ENCODE measurements around the gene FXR1.

The FXR1 gene

DNA sequence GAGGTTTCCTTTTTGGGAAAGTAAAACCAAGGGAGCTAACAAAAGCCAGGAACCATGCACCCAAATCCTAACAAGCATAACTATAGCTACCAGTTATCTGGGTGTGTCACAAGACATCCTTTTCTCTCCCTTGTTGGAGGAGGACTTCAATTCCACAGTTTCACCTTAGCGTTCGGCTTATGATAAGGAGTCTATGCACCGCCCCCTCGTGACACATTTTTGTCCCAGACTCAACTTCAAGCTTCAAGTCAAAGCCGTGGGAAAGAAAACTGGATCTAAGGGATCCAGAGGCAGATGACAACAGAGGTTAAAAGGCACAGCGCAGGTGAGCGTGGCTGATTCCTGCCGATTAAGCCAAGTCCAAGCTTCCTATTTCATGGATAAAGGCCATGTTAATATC, 13.9 kb upstream of the FXR1 start:
- 90% methylated on average over 8 of the region's 8 CpGs for WGBS
- Histone ChIP-seq H3K27ac (ENCODE audit: low read length, poor library complexity, severe bottlenecking) (no peak overlapping the region), H3K9ac (ENCODE audit: low read length) (no peak overlapping the region), H3K9me3 (ENCODE audit: control insufficient read depth, low read length) (no peaks in the 10 kb centered on the region), H3K4me3 (ENCODE audit: insufficient read depth in 1 of 2, low read depth in 1 of 2, low read length in 2 of 2) (no peak overlapping the region), H3K14ac (ENCODE audit: low read length in 2 of 2) (no peak overlapping the region), H3K18ac (ENCODE audit: low read depth in 1 of 2, low read length in 2 of 2) (no peak overlapping the region), H4K91ac (ENCODE audit: low read length) (no peak overlapping the region), H2BK120ac (ENCODE audit: low read depth, low read length) (no peak overlapping the region), H3K79me1 (replicated peaks; ENCODE audit: low read length, poor library complexity, severe bottlenecking) (no peaks in the 10 kb centered on the region), H3K4ac (ENCODE audit: low read depth in 1 of 2, low read length in 2 of 2) (no peak overlapping the region), H3K4me2 (ENCODE audit: low read length, poor library complexity, severe bottlenecking) (no peak overlapping the region), H3K23ac (ENCODE audit: low read length in 2 of 2) (no peak overlapping the region), H2BK12ac (ENCODE audit: low read length in 2 of 2) (no peak overlapping the region), H2AK5ac (ENCODE audit: low read length, severe bottlenecking) (no peak overlapping the region), H3K27me3 (ENCODE audit: control insufficient read depth in 1 of 2, insufficient read depth in 1 of 2, low read length in 2 of 2) (no peaks in the 10 kb centered on the region), H3K4me1 (ENCODE audit: control insufficient read depth, insufficient read depth, low read depth, low read length) (no peaks in the 10 kb centered on the region), H4K8ac (ENCODE audit: low read length) (no peak overlapping the region), H2BK5ac (ENCODE audit: low read depth, low read length, poor library complexity, severe bottlenecking) (no peak overlapping the region), H2AFZ (ENCODE audit: low read depth, low read length) (no peak overlapping the region), H2BK15ac (ENCODE audit: low read depth, poor library complexity, severe bottlenecking) (no peak overlapping the region), H3K36me3 (ENCODE audit: control insufficient read depth in 1 of 2, insufficient read depth in 2 of 2, low read depth in 1 of 2, low read length in 2 of 2) (no peaks in the 10 kb centered on the region)
- DNase-seq = no peak

DNA sequence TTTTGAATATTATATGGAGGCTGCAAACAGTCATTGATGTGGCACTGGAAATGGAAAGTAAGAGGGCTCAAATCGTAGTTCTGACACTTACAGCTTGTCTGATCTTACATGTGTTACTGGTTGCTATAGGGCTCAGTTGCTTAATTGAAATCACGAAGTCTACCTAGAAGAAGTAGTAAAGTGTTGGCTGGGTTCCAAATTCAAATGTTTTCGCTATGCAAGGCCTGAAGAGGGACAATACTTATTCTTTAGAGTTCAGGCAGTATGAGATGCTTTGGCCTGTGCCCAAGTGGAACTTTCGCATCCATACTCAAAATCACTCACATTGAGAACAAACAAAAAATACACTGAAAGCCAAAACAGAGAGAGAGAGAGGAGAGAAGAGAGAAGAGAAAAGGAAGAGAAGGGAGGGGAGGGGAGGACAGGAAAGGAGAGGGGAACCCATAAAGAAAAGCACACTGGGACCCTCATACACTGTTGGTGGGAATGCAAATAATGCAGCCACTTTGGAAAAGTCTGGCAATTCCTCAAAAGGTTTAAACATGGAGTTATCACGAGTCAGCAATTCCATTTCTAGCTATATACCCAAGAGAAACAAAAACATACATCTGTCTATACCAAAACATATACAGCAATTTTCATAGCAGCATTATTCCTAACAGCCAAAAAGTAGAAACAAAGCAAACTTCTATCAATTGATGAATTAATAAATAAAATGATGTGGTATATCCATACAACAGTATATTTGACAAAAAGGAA, 2.9 kb upstream of the FXR1 start:
- Histone ChIP-seq H3K18ac (ENCODE audit: low read depth in 1 of 2, low read length in 2 of 2) (no peak overlapping the region), H3K14ac (ENCODE audit: low read length in 2 of 2) (no peak overlapping the region), H3K9ac (ENCODE audit: low read length) (no peak overlapping the region), H3K36me3 (ENCODE audit: control insufficient read depth in 1 of 2, insufficient read depth in 2 of 2, low read depth in 1 of 2, low read length in 2 of 2) (no peaks in the 10 kb centered on the region), H3K27ac (ENCODE audit: low read length, poor library complexity, severe bottlenecking) (no peak overlapping the region), H2BK12ac (ENCODE audit: low read length in 2 of 2) (no peak overlapping the region), H2AK5ac (ENCODE audit: low read length, severe bottlenecking) (no peak overlapping the region), H2BK120ac (ENCODE audit: low read depth, low read length) (no peak overlapping the region), H3K23ac (ENCODE audit: low read length in 2 of 2) (no peak overlapping the region), H3K27me3 (ENCODE audit: control insufficient read depth in 1 of 2, insufficient read depth in 1 of 2, low read length in 2 of 2) (no peaks in the 10 kb centered on the region), H3K9me3 (ENCODE audit: control insufficient read depth, low read length) (peaks cover 4% of the 10 kb centered on the region), H4K91ac (ENCODE audit: low read length) (no peak overlapping the region), H3K4me3 (ENCODE audit: insufficient read depth in 1 of 2, low read depth in 1 of 2, low read length in 2 of 2) (no peak overlapping the region), H2BK15ac (ENCODE audit: low read depth, poor library complexity, severe bottlenecking) (no peak overlapping the region), H3K4me2 (ENCODE audit: low read length, poor library complexity, severe bottlenecking) (no peak overlapping the region), H3K79me1 (replicated peaks; ENCODE audit: low read length, poor library complexity, severe bottlenecking) (no peaks in the 10 kb centered on the region), H3K4me1 (ENCODE audit: control insufficient read depth, insufficient read depth, low read depth, low read length) (no peaks in the 10 kb centered on the region), H2AFZ (ENCODE audit: low read depth, low read length) (no peak overlapping the region), H4K8ac (ENCODE audit: low read length) (no peak overlapping the region), H3K4ac (ENCODE audit: low read depth in 1 of 2, low read length in 2 of 2) (no peak overlapping the region), H2BK5ac (ENCODE audit: low read depth, low read length, poor library complexity, severe bottlenecking) (no peak overlapping the region)
- no peak for DNase-seq
- 85% methylated on average over 3 of the region's 5 CpGs for WGBS

DNA sequence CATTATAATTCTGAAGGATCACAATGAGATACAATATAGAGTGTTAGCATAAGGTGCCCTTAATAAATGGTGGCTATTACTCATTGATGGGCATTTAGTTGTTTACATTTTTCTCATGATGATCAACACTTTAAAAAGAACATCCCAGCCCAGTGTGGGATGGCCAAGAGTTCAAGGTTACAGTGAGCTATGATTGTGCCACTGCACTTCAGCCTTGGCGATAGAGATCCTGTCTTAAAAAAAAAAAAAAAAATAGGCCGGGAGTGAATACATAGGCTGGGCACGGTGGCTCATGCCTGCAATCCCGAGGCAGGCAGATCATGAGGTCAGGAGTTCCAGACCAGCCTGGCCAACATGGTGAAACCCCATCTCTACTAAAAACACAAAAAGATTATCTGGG, 1.6 kb upstream of the FXR1 start:
- no peak for DNase-seq
- WGBS = 80% methylated on average over 4 of the region's 4 CpGs
- H3K4me3 ChIP-seq (ENCODE audit: insufficient read depth in 1 of 2, low read depth in 1 of 2, low read length in 2 of 2) = no peak overlapping the region

DNA sequence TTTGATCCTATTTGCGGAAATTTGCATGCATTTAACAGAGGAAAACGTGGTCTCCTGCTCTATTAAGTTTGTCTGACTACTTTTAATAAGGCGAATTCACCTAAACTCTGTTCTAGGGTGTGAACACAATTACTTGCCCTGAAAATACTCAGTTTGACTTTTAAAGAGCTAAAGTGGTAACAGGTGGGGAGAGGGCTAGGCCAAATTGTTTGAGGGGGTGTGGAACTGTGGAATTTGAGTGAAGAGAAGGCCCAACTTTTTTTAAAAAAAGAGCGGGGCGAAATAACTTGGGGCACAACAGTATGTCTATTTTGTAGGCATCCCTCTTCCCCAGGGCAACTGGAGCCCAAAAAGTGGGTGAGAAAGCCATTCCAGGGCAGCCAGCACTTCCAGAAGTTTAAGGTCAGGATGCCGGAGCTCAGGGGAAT, 580 bp upstream of the FXR1 start:
- 42% methylated on average over 6 of the region's 6 CpGs for WGBS
- peak overlapping the region; percentile 64 for H3K4me2 ChIP-seq (ENCODE audit: low read length, poor library complexity, severe bottlenecking)

More for the DNA sequence above, 1.6 kb upstream of the FXR1 start:
- no peaks in the 10 kb centered on the region for H3K9me3 ChIP-seq (ENCODE audit: control insufficient read depth, low read length)
- no peak overlapping the region for H2BK12ac ChIP-seq (ENCODE audit: low read length in 2 of 2)
- no peak overlapping the region for H3K18ac ChIP-seq (ENCODE audit: low read depth in 1 of 2, low read length in 2 of 2)
- no peak overlapping the region for H3K27ac ChIP-seq (ENCODE audit: low read length, poor library complexity, severe bottlenecking)
- H3K27me3 ChIP-seq (ENCODE audit: control insufficient read depth in 1 of 2, insufficient read depth in 1 of 2, low read length in 2 of 2) = no peaks in the 10 kb centered on the region
- H4K91ac ChIP-seq (ENCODE audit: low read length) = no peak overlapping the region
- no peak overlapping the region for H3K23ac ChIP-seq (ENCODE audit: low read length in 2 of 2)
- no peak overlapping the region for H2AK5ac ChIP-seq (ENCODE audit: low read length, severe bottlenecking)
- no peaks in the 10 kb centered on the region for H3K79me1 ChIP-seq (replicated peaks; ENCODE audit: low read length, poor library complexity, severe bottlenecking)
- H3K4me1 ChIP-seq (ENCODE audit: control insufficient read depth, insufficient read depth, low read depth, low read length) = no peaks in the 10 kb centered on the region
- H4K8ac ChIP-seq (ENCODE audit: low read length) = no peak overlapping the region
- H2AFZ ChIP-seq (ENCODE audit: low read depth, low read length) = no peak overlapping the region
- no peak overlapping the region for H2BK5ac ChIP-seq (ENCODE audit: low read depth, low read length, poor library complexity, severe bottlenecking)
- no peak overlapping the region for H3K9ac ChIP-seq (ENCODE audit: low read length)
- H3K4ac ChIP-seq (ENCODE audit: low read depth in 1 of 2, low read length in 2 of 2) = no peak overlapping the region
- peaks cover 0 to 11% of the 10 kb centered on the region in 2 experiments for H3K36me3 ChIP-seq (ENCODE audit: control insufficient read depth in 1 of 2, insufficient read depth in 2 of 2, low read depth in 1 of 2, low read length in 2 of 2)
- no peak overlapping the region for H2BK120ac ChIP-seq (ENCODE audit: low read depth, low read length)
- no peak overlapping the region for H3K4me2 ChIP-seq (ENCODE audit: low read length, poor library complexity, severe bottlenecking)
- H3K14ac ChIP-seq (ENCODE audit: low read length in 2 of 2) = no peak overlapping the region
- no peak overlapping the region for H2BK15ac ChIP-seq (ENCODE audit: low read depth, poor library complexity, severe bottlenecking)

More for the DNA sequence above, 580 bp upstream of the FXR1 start:
- Histone ChIP-seq H3K18ac (ENCODE audit: low read depth in 1 of 2, low read length in 2 of 2) (no peak overlapping the region), H2BK120ac (ENCODE audit: low read depth, low read length) (no peak overlapping the region), H3K4me3 (ENCODE audit: insufficient read depth in 1 of 2, low read depth in 1 of 2, low read length in 2 of 2) (peak overlapping the region; percentile 91 to 99), H2BK12ac (ENCODE audit: low read length in 2 of 2) (no peak overlapping the region), H4K91ac (ENCODE audit: low read length) (no peak overlapping the region), H3K27me3 (ENCODE audit: control insufficient read depth in 1 of 2, insufficient read depth in 1 of 2, low read length in 2 of 2) (no peaks in the 10 kb centered on the region), H3K4ac (ENCODE audit: low read depth in 1 of 2, low read length in 2 of 2) (peak overlapping the region in 1 of 2 experiments; percentile 51), H2BK5ac (ENCODE audit: low read depth, low read length, poor library complexity, severe bottlenecking) (peak overlapping the region; percentile 35), H3K36me3 (ENCODE audit: control insufficient read depth in 1 of 2, insufficient read depth in 2 of 2, low read depth in 1 of 2, low read length in 2 of 2) (peaks cover 7 to 21% of the 10 kb centered on the region in 2 experiments), H2AK5ac (ENCODE audit: low read length, severe bottlenecking) (no peak overlapping the region), H3K9ac (ENCODE audit: low read length) (peak overlapping the region; percentile 100), H2BK15ac (ENCODE audit: low read depth, poor library complexity, severe bottlenecking) (no peak overlapping the region), H3K4me1 (ENCODE audit: control insufficient read depth, insufficient read depth, low read depth, low read length) (no peaks in the 10 kb centered on the region), H3K79me1 (replicated peaks; ENCODE audit: low read length, poor library complexity, severe bottlenecking) (no peaks in the 10 kb centered on the region), H2AFZ (ENCODE audit: low read depth, low read length) (no peak overlapping the region), H3K27ac (ENCODE audit: low read length, poor library complexity, severe bottlenecking) (peak overlapping the region; percentile 26), H3K9me3 (ENCODE audit: control insufficient read depth, low read length) (no peaks in the 10 kb centered on the region), H3K23ac (ENCODE audit: low read length in 2 of 2) (no peak overlapping the region), H4K8ac (ENCODE audit: low read length) (peak overlapping the region; percentile 69), H3K14ac (ENCODE audit: low read length in 2 of 2) (no peak overlapping the region)
- DNase-seq = no peak
